Spleen (tissue), 11 donors: ENCODE measurements around the gene METTL25. TPM values are rescaled to one million over a fixed set of nuclear protein-coding genes. Genes with fewer than 3 reads are reported as not detected.

Source experiments
- DNase-seq: peaks from one replicate; pipeline ENCODE4 v3.0.0-alpha.2; 2020
- H3K27ac ChIP-seq, 8 donors: fragments of 200-600 bp; sonication (generic) in 7 of 8; 1 replicate in 4 of 8; 2 replicates in 4 of 8; pipeline versions ENCODE4 v1.5.0 to v1.8.0; 2016 to 2021; ENCODE audit warnings: inconsistent platforms in 4 of 8, mild to moderate bottlenecking in 4 of 8, moderate library complexity in 1 of 8
- H3K27me3 ChIP-seq, 7 donors: fragments of 200-600 bp; sonication (generic) in 6 of 7; replicated peaks in 1 of 7; 1 replicate in 4 of 7; 2 replicates in 3 of 7; pipeline versions ENCODE4 v1.5.0 to v1.8.0; 2016 to 2021; ENCODE audit warnings: inconsistent platforms in 3 of 7, mild to moderate bottlenecking in 1 of 7
- H3K36me3 ChIP-seq, 6 donors: fragments of 200-600 bp; sonication (generic) in 5 of 6; 1 replicate in 4 of 6; 2 replicates in 2 of 6; pipeline versions ENCODE4 v1.5.0 to v1.8.0; 2016 to 2021; ENCODE audit warnings: inconsistent platforms in 2 of 6
- H3K4me1 ChIP-seq, 6 donors: fragments of 200-600 bp; sonication (generic) in 5 of 6; 1 replicate in 3 of 6; 2 replicates in 3 of 6; pipeline versions ENCODE4 v1.5.0 to v1.8.0; 2016 to 2021; ENCODE audit warnings: inconsistent platforms in 3 of 6
- H3K4me3 ChIP-seq, 8 donors: fragments of 200-600 bp; sonication (generic) in 7 of 8; 1 replicate in 4 of 8; 2 replicates in 4 of 8; pipeline versions ENCODE4 v1.5.0 to v1.8.0; 2016 to 2021; ENCODE audit warnings: inconsistent platforms in 4 of 8, mild to moderate bottlenecking in 4 of 8, moderate library complexity in 2 of 8
- H3K9me3 ChIP-seq, 8 donors: fragments of 200-600 bp; sonication (generic) in 7 of 8; 1 replicate in 4 of 8; 2 replicates in 4 of 8; pipeline versions ENCODE4 v1.5.0 to v1.8.0; 2016 to 2021; ENCODE audit warnings: inconsistent platforms in 4 of 8
- POLR2A ChIP-seq, 3 donors: fragments of 450-650 bp; IDR thresholded peaks; one replicate each; pipeline ENCODE4 v1.5.1; 2017; ENCODE audit warnings: antibody characterized with exemption in 3 of 3, mild to moderate bottlenecking in 1 of 3
- POLR2AphosphoS5 ChIP-seq, 3 donors: sonication (generic); formaldehyde crosslinking; IDR thresholded peaks; one replicate each; pipeline ENCODE4 v1.5.1; 2017; ENCODE audit warnings: antibody characterized with exemption in 3 of 3
- WGBS, 5 donors: extraction: QIAGEN DNeasy Blood & Tissue Kit in 3 of 5; methylation state at CpG; one replicate each; pipeline versions ENCODE4 v1.1.5 to v1.1.7; 2013 to 2018; 5-methylcytosine and 5-hydroxymethylcytosine counted together
- intact Hi-C: fragments of 100-400 bp; cut with DNase I; formaldehyde crosslinking; loops from one replicate; pipeline ENCODE4 v1.15.0; 2023; ENCODE audit warnings: low total_unique reads
- polyA plus RNA-seq, 3 donors: library from polyadenylated mRNA; stranded (reverse); fragments of 200-250 nt; gene quantifications; one replicate each; pipeline ENCODE4 v1.2.1, GENCODE V29; 2013
- total RNA-seq, 7 donors: library from RNA; depleted of rRNA in 3 of 7; stranded (reverse); fragments of >200 nt in 3 of 7; fragmentation: NEBNext Ultra II Directional in 4 of 7; extraction: Animal tissue kit (Norgen Biotek cat#: 25700) in 4 of 7; gene quantifications; one replicate each; pipeline versions ENCODE4 v1.1.0 to v1.2.1, GENCODE V29; 2016 to 2021
- TF ChIP-seq, protein P1 (sequence below), 11 experiments: fragments of 200-600 bp in 7 of 11; fragments of 450-650 bp in 4 of 11; sonication (generic) in 4 of 11; IDR thresholded peaks in 8 of 11; conservative IDR thresholded peaks in 3 of 11; 1 replicate in 7 of 11; 2 replicates in 4 of 11; pipeline versions ENCODE4 v1.4.0 to v1.8.0; 2016 to 2021; ENCODE audit warnings: antibody characterized with exemption in 11 of 11, inconsistent platforms in 4 of 11, mild to moderate bottlenecking in 1 of 11
- donor health status: healthy with polysubstance abuse.
- donor health status: DM: no; HTN: no; CAD: no; lungs with moderate emphysema.
- donor health status: DM: no; HTN: no; CAD: no.
- donor health status: Bipolar disorder and iron deficiency.
- donor health status: healthy.
- donor health status: DM: no; HTN: no; CAD: no.
- donor health status: DM: yes; HTN: yes; CAD: no.

METTL25 gene
- total and polyA plus RNA-seq, 10 donors = 6.2 to 21.1 (median 17.9) TPM

DNA sequence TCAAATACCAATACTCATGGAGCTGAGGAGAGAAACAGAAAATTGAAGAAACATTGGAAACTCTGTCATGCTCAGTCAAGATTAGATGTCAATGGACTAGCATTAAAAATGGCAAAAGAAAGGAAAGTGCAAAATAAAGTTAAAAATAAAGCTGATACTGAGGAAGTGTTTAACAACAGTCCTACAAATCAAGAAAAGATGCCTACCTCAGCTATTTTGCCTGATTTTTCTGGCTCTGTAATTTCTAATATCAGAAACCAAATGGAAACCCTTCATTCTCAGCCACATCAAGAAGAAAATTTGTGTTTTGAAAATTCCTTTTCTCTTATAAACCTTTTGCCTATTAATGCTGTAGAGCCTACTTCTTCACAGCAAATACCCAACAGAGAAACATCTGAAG, 40.5 kb downstream of the METTL25 start:
- TF ChIP-seq, protein P1, sequence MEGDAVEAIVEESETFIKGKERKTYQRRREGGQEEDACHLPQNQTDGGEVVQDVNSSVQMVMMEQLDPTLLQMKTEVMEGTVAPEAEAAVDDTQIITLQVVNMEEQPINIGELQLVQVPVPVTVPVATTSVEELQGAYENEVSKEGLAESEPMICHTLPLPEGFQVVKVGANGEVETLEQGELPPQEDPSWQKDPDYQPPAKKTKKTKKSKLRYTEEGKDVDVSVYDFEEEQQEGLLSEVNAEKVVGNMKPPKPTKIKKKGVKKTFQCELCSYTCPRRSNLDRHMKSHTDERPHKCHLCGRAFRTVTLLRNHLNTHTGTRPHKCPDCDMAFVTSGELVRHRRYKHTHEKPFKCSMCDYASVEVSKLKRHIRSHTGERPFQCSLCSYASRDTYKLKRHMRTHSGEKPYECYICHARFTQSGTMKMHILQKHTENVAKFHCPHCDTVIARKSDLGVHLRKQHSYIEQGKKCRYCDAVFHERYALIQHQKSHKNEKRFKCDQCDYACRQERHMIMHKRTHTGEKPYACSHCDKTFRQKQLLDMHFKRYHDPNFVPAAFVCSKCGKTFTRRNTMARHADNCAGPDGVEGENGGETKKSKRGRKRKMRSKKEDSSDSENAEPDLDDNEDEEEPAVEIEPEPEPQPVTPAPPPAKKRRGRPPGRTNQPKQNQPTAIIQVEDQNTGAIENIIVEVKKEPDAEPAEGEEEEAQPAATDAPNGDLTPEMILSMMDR (IDR thresholded peaks at IDR 0.05 in 8 of 11, conservative IDR thresholded peaks at IDR 0.05 in 3 of 11) = no peak
- TF ChIP-seq POLR2A (IDR thresholded peaks at IDR 0.05) = no peak
- TF ChIP-seq POLR2AphosphoS5 (IDR thresholded peaks at IDR 0.05) = no peak
- no peaks in the 10 kb centered on the region for H3K27me3 ChIP-seq
- no peaks in the 10 kb centered on the region for H3K9me3 ChIP-seq
- H3K4me1 ChIP-seq = no peaks in the 10 kb centered on the region
- H3K4me3 ChIP-seq = no peak overlapping the region
- no peak for DNase-seq
- peaks cover 0 to 38% (median 17%) of the 10 kb centered on the region in 6 donors for H3K36me3 ChIP-seq
- intact Hi-C loops = no loop called here
- H3K27ac ChIP-seq = no peak overlapping the region

DNA sequence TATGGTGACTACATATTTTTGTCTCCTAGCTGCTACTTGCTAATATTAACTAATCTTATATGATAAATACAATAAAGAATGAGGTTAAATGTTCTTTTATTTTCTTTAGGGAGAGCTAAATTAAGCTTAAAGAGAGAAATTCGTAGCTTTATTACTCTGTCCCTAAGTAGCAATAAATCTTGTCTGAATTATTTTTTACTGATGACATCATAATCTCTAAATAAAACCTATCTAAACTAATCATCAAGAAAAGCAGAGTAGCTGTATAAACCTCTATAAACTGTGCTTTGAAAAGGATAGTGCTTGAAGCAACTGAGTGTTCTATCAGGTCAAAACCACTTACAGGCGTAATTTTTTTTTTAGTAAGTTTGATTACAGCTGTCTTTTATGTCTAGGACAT, 42.5 kb downstream of the METTL25 start:
- Histone ChIP-seq H3K27me3 (no peaks in the 10 kb centered on the region), H3K4me1 (no peaks in the 10 kb centered on the region), H3K36me3 (peaks cover 0 to 28% (median 6%) of the 10 kb centered on the region in 6 donors), H3K9me3 (no peaks in the 10 kb centered on the region), H3K4me3 (no peak overlapping the region), H3K27ac (no peak overlapping the region)
- TF ChIP-seq POLR2AphosphoS5 (IDR thresholded peaks at IDR 0.05) = no peak
- no peak for TF ChIP-seq POLR2A (IDR thresholded peaks at IDR 0.05)
- TF ChIP-seq, protein P1 (IDR thresholded peaks at IDR 0.05 in 8 of 11, conservative IDR thresholded peaks at IDR 0.05 in 3 of 11) = no peak
- intact Hi-C loops = no loop called here
- 86 to 91% (median 88%) methylated on average over 2 of the region's 2 CpGs for WGBS, 5 donors
- DNase-seq = no peak

DNA sequence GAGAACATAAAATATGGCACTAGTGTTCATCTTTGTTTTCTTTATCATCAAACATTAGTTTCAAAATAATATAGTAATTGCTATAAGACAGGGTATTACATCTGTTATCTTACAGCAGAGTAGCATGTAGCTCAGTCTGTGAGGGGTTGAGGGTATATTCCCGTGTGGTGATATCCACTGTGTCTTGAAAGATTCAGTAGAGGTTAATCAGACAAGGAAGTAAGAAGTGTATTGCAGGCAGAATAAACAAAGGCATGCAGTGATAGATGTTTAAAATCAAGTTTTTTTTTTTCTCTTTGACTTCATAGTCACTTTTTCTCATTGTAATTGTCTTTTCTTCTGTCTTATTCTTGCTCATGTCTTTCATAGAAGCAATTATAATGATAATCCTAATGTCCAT, 48.3 kb downstream of the METTL25 start:
- no peaks in the 10 kb centered on the region for H3K27me3 ChIP-seq
- H3K4me3 ChIP-seq = no peak overlapping the region
- no peaks in the 10 kb centered on the region for H3K9me3 ChIP-seq
- intact Hi-C loops = no loop called here
- no peak overlapping the region for H3K27ac ChIP-seq
- no peaks in the 10 kb centered on the region for H3K4me1 ChIP-seq
- WGBS, 5 donors = 82 to 95% (median 90%) methylated on average over 1 of the region's 1 CpG
- TF ChIP-seq, protein P1 (IDR thresholded peaks at IDR 0.05 in 8 of 11, conservative IDR thresholded peaks at IDR 0.05 in 3 of 11) = no peak
- TF ChIP-seq POLR2AphosphoS5 (IDR thresholded peaks at IDR 0.05) (no peak), POLR2A (IDR thresholded peaks at IDR 0.05) (no peak)
- H3K36me3 ChIP-seq = peaks cover 0 to 45% (median 2%) of the 10 kb centered on the region in 6 donors
- DNase-seq = no peak

DNA sequence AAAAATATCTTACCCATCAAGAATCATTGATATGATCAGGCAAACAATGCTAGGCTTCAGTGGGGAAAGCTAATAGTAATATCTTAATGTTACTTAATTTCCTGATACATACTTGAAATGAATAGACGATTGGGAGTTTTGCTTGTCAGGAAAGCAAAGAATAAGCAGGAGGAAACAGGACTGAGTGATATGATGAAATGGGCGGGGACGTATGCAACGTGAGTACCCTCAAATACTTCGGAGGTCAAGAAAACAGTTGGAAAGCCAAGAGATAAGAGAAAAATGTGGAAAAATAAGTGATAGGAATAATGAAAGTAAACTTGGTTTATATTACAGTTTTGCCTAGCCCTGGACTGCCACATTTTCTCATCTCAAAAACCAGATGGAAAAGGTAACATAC, 49.2 kb downstream of the METTL25 start:
- DNase-seq = no peak
- WGBS, 5 donors = 68 to 83% (median 76%) methylated on average over 5 of the region's 5 CpGs
- intact Hi-C loops = no loop called here
- no peak overlapping the region for H3K27ac ChIP-seq
- no peak overlapping the region for H3K4me3 ChIP-seq
- no peaks in the 10 kb centered on the region for H3K27me3 ChIP-seq
- no peaks in the 10 kb centered on the region for H3K9me3 ChIP-seq
- peaks cover 0 to 45% (median 2%) of the 10 kb centered on the region in 6 donors for H3K36me3 ChIP-seq
- no peaks in the 10 kb centered on the region for H3K4me1 ChIP-seq
- no peak for TF ChIP-seq POLR2AphosphoS5 (IDR thresholded peaks at IDR 0.05)
- TF ChIP-seq POLR2A (IDR thresholded peaks at IDR 0.05) = no peak
- TF ChIP-seq, protein P1 (IDR thresholded peaks at IDR 0.05 in 8 of 11, conservative IDR thresholded peaks at IDR 0.05 in 3 of 11) = no peak
